ENCODE results near the gene RANBP1. TPM values are rescaled to one million over a fixed set of nuclear protein-coding genes. Genes with fewer than 3 reads are reported as not detected.

RANBP1 gene
- total and polyA plus RNA-seq, 9 of the 15 experiments (the other 6 are each of a cell fraction or from before 2014, with no cell fraction given), result 162 to 2,891 (median 1,289) TPM

DNA sequence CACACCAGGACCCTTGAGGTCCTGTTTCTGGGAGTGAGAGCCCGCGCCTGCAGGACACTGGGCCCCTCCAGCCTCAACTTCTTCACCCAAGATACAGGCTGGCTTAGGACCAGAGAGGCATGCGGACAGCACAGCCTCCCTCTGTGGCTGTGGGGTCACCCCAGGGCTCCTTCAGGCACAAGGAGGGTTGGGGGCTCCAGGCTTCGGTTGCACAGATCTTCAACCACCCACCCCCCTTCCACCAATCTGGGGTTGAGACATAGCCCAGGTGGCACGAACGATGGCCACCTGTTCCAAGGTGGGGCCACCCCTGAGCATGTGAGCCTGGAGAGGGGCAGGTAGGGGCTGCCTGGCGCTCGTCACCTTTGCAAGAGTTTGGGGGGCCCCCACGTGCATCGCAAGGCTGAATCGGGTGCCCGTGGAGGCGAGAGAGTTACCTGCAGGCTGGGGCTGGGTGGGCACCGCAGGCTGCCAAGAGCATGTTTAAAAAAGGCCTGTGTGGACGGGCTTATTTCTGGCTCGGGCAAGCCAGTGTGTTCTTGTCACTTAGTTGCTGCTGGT is 16.9 kb downstream of the RANBP1 start (continued):
- TF ChIP-seq ZNF785 (CRISPR knock-in tag; IDR thresholded peaks at IDR 0.05) (no peak), HDAC2 (IDR thresholded peaks at IDR 0.05) (0 out of 2 replicates have a peak, but pooled peaks have one; percentile 36), ZNF444 (CRISPR knock-in tag; IDR thresholded peaks at IDR 0.05) (no peak), RFX5 (IDR thresholded peaks at IDR 0.05; ENCODE audit: low read depth, low read length) (no peak), RBM39 (optimal IDR thresholded peaks at IDR 0.05; ENCODE audit: low read depth, low read length) (no peak), TCF7 (IDR thresholded peaks at IDR 0.05; ENCODE audit: borderline replicate concordance) (no peak), YY1 (IDR thresholded peaks at IDR 0.05; ENCODE audit: borderline replicate concordance in 1 of 3, control insufficient read depth in 1 of 3, extremely low read depth in 1 of 3, insufficient read depth in 3 of 3, insufficient read length in 1 of 3, insufficient replicate concordance in 2 of 3, low read depth in 1 of 3, low read length in 2 of 3) (no peak), JUND (IDR thresholded peaks at IDR 0.05; ENCODE audit: borderline replicate concordance, low read depth, low read length) (no peak), JUND (tag; IDR thresholded peaks at IDR 0.05; ENCODE audit: borderline replicate concordance, low read depth, low read length) (no peak), PPARD (CRISPR knock-in tag; IDR thresholded peaks at IDR 0.05) (no peak), ZNF23 (CRISPR knock-in tag; IDR thresholded peaks at IDR 0.05) (no peak), BRCA1 (IDR thresholded peaks at IDR 0.05) (no peak), BRCA1 (CRISPR knock-in tag; IDR thresholded peaks at IDR 0.05) (no peak), POLR2H (tag; IDR thresholded peaks at IDR 0.05; ENCODE audit: low read depth) (no peak), SAFB (IDR thresholded peaks at IDR 0.05; ENCODE audit: borderline replicate concordance, low read depth, low read length) (no peak)
- TF ChIP-seq, protein P1, sequence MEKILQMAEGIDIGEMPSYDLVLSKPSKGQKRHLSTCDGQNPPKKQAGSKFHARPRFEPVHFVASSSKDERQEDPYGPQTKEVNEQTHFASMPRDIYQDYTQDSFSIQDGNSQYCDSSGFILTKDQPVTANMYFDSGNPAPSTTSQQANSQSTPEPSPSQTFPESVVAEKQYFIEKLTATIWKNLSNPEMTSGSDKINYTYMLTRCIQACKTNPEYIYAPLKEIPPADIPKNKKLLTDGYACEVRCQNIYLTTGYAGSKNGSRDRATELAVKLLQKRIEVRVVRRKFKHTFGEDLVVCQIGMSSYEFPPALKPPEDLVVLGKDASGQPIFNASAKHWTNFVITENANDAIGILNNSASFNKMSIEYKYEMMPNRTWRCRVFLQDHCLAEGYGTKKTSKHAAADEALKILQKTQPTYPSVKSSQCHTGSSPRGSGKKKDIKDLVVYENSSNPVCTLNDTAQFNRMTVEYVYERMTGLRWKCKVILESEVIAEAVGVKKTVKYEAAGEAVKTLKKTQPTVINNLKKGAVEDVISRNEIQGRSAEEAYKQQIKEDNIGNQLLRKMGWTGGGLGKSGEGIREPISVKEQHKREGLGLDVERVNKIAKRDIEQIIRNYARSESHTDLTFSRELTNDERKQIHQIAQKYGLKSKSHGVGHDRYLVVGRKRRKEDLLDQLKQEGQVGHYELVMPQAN (IDR thresholded peaks at IDR 0.05; ENCODE audit: borderline replicate concordance), result 0 out of 2 replicates have a peak, but pooled peaks have one; percentile 7
- TF ChIP-seq, protein P2, sequence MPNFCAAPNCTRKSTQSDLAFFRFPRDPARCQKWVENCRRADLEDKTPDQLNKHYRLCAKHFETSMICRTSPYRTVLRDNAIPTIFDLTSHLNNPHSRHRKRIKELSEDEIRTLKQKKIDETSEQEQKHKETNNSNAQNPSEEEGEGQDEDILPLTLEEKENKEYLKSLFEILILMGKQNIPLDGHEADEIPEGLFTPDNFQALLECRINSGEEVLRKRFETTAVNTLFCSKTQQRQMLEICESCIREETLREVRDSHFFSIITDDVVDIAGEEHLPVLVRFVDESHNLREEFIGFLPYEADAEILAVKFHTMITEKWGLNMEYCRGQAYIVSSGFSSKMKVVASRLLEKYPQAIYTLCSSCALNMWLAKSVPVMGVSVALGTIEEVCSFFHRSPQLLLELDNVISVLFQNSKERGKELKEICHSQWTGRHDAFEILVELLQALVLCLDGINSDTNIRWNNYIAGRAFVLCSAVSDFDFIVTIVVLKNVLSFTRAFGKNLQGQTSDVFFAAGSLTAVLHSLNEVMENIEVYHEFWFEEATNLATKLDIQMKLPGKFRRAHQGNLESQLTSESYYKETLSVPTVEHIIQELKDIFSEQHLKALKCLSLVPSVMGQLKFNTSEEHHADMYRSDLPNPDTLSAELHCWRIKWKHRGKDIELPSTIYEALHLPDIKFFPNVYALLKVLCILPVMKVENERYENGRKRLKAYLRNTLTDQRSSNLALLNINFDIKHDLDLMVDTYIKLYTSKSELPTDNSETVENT (CRISPR knock-in tag; IDR thresholded peaks at IDR 0.05), result 0 out of 2 replicates have a peak, but pooled peaks have one; percentile 57
- TF ChIP-seq, protein P3, sequence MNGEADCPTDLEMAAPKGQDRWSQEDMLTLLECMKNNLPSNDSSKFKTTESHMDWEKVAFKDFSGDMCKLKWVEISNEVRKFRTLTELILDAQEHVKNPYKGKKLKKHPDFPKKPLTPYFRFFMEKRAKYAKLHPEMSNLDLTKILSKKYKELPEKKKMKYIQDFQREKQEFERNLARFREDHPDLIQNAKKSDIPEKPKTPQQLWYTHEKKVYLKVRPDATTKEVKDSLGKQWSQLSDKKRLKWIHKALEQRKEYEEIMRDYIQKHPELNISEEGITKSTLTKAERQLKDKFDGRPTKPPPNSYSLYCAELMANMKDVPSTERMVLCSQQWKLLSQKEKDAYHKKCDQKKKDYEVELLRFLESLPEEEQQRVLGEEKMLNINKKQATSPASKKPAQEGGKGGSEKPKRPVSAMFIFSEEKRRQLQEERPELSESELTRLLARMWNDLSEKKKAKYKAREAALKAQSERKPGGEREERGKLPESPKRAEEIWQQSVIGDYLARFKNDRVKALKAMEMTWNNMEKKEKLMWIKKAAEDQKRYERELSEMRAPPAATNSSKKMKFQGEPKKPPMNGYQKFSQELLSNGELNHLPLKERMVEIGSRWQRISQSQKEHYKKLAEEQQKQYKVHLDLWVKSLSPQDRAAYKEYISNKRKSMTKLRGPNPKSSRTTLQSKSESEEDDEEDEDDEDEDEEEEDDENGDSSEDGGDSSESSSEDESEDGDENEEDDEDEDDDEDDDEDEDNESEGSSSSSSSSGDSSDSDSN (IDR thresholded peaks at IDR 0.05; ENCODE audit: borderline replicate concordance in 1 of 2, low read depth in 2 of 2, low read length in 2 of 2), result no peak
- TF ChIP-seq, protein P4, sequence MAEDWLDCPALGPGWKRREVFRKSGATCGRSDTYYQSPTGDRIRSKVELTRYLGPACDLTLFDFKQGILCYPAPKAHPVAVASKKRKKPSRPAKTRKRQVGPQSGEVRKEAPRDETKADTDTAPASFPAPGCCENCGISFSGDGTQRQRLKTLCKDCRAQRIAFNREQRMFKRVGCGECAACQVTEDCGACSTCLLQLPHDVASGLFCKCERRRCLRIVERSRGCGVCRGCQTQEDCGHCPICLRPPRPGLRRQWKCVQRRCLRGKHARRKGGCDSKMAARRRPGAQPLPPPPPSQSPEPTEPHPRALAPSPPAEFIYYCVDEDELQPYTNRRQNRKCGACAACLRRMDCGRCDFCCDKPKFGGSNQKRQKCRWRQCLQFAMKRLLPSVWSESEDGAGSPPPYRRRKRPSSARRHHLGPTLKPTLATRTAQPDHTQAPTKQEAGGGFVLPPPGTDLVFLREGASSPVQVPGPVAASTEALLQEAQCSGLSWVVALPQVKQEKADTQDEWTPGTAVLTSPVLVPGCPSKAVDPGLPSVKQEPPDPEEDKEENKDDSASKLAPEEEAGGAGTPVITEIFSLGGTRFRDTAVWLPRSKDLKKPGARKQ (CRISPR knock-in tag; IDR thresholded peaks at IDR 0.05), result no peak

Measured in K562 (cell line).